H1 (cell line): ENCODE results near the gene FGD6. TPM values are rescaled to one million over a fixed set of nuclear protein-coding genes. Genes with fewer than 3 reads are reported as not detected.

Source experiments
- ATF3 ChIP-seq: IDR thresholded peaks from 2 replicates; pipeline ENCODE4 v1.6.1; 2011; ENCODE audit warnings: low read depth, mild to moderate bottlenecking, low read length; ENCODE audit not compliant: insufficient read depth
- CTBP2 ChIP-seq: IDR thresholded peaks from 2 replicates; pipeline ENCODE4 v1.7.0; 2011; ENCODE audit warnings: borderline replicate concordance, mild to moderate bottlenecking, moderate library complexity, mixed read lengths, low read length; ENCODE audit not compliant: insufficient read depth, insufficient read length
- CTCF ChIP-seq, 3 experiments: IDR thresholded peaks; 1 replicate in 2 of 3; 2 replicates in 1 of 3; pipeline versions ENCODE4 v1.5.1 to v1.6.1; 2011; ENCODE audit warnings: low read length in 3 of 3, mild to moderate bottlenecking in 3 of 3, inconsistent platforms in 2 of 3, low read depth in 1 of 3, moderate library complexity in 1 of 3; ENCODE audit not compliant: insufficient read depth in 1 of 3; ENCODE audit errors: control extremely low read depth in 1 of 3
- POLR2A ChIP-seq, 2 experiments: IDR thresholded peaks; 1 replicate in 1 of 2; 2 replicates in 1 of 2; pipeline ENCODE4 v1.6.1; 2011; ENCODE audit warnings: low read depth in 2 of 2, low read length in 2 of 2, mild to moderate bottlenecking in 2 of 2; ENCODE audit errors: control extremely low read depth in 1 of 2
- RNF2 ChIP-seq: fragments of 200-900, 300-1000 bp; sonication (generic); IDR thresholded peaks from 2 replicates; pipeline ENCODE4 v1.7.1; 2016; ENCODE audit warnings: borderline replicate concordance, low read depth, mild to moderate bottlenecking, antibody characterized with exemption, low read length; ENCODE audit not compliant: poor library complexity, severe bottlenecking; ENCODE audit errors: missing control alignments
- SIRT6 ChIP-seq: IDR thresholded peaks from one replicate; pipeline ENCODE4 v1.7.1; 2012; ENCODE audit warnings: low read length, inconsistent platforms
- SRF ChIP-seq: IDR thresholded peaks from 2 replicates; pipeline ENCODE4 v1.6.1; 2011; ENCODE audit warnings: mild to moderate bottlenecking, low read depth, low read length, moderate library complexity
- polyA plus RNA-seq, 7 experiments: library from polyadenylated mRNA; depleted of rRNA in 3 of 7; stranded (reverse) in 5 of 7; unstranded in 2 of 7; fragments of >200 nt in 5 of 7; fragments of 200-250 nt in 2 of 7; gene quantifications; 1 replicate in 5 of 7; 2 replicates in 1 of 7; 4 replicates in 1 of 7; pipeline versions ENCODE4 v1.2.1 to v1.2.3, GENCODE V29; 2011 to 2013; ENCODE audit warnings: missing spikeins in 2 of 7, mixed read lengths in 2 of 7
- total RNA-seq: library from RNA; stranded (reverse); fragmentation: NEBNext Ultra II Directional; extraction: Animal tissue kit (Norgen Biotek cat#: 25700); gene quantifications from 2 replicates; pipeline ENCODE4 v1.2.1, GENCODE V29; 2021

Gene FGD6
- total and polyA plus RNA-seq, 2 of the 8 experiments (the other 6 are each of a cell fraction or from before 2014, with no cell fraction given), result 12.2 to 24.3 TPM

- TF ChIP-seq CTCF (IDR thresholded peaks at IDR 0.05; ENCODE audit: control extremely low read depth in 1 of 3, insufficient read depth in 1 of 3, low read depth in 1 of 3, low read length in 3 of 3) (no peak), SRF (no peak), POLR2A (IDR thresholded peaks at IDR 0.05; ENCODE audit: control extremely low read depth in 1 of 2, low read depth in 2 of 2, low read length in 2 of 2) (no peak), RNF2 (no peak), CTBP2 (no peak), ATF3 (no peak), SIRT6 (no peak)
Measured at GRCh38 chr12:95191060-95191696, 26.1 kb downstream of the FGD6 start (continued).
